SK-N-MC (cell line): Measurements from ENCODE around the gene USP9X.

Source experiments
- EZH2 ChIP-seq: fragments of 200-600 bp; sonication (generic); IDR thresholded peaks from one replicate; pipeline ENCODE4 v1.6.1; 2017; ENCODE audit warnings: antibody characterized with exemption
- POLR2AphosphoS5 ChIP-seq: IDR thresholded peaks from 2 replicates; pipeline ENCODE4 v1.6.1; 2012; ENCODE audit warnings: mild to moderate bottlenecking, low read depth, low read length, borderline replicate concordance

DNA sequence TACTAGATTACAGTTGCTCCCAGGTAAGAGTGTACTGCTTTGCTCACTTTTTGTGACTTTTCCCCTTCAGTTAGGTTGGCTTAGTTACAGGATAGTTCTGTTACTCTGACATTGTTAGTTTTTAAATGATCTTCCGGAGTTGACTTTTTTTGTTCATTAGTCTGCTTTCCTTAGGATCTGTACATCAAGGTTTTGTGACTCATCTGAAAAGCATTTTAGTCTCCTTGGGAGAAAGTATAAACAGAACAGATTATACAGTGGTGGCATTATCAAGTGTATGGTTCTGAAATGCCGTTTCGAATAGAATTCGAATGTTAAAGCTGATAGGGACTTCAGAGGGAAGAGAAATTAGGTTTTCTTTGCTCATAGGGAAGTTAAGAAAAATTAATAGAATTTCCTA lies 63.3 kb downstream of the USP9X start:
- TF ChIP-seq POLR2AphosphoS5 (no peak), EZH2 (no peak)
